K562 (cell line): ENCODE measurements around the gene ITGAV. TPM values are rescaled to one million over a fixed set of nuclear protein-coding genes. Genes with fewer than 3 reads are reported as not detected.

Experiments used
- ATF7 ChIP-seq: fragments of 450-650 bp; IDR thresholded peaks from 2 replicates; pipeline ENCODE4 v1.7.1; 2014; ENCODE audit warnings: mild to moderate bottlenecking, moderate library complexity
- BHLHE40 ChIP-seq: IDR thresholded peaks from 2 replicates; pipeline ENCODE4 v1.6.1; 2011; ENCODE audit warnings: low read length, improper control_type of control experiment
- HNRNPUL1 ChIP-seq: fragments of 200-400 bp; formaldehyde crosslinking; IDR thresholded peaks from 2 replicates; pipeline ENCODE4 v1.6.1; 2017; ENCODE audit warnings: low read length
- LCOR ChIP-seq: sonication (generic); formaldehyde crosslinking; IDR thresholded peaks from 2 replicates; pipeline ENCODE4 v1.8.0; 2022; ENCODE audit warnings: mild to moderate bottlenecking, missing genetic modification reagents
- MIER1 ChIP-seq: fragments of 450-650 bp; IDR thresholded peaks from 2 replicates; pipeline ENCODE4 v1.6.1; 2016; ENCODE audit warnings: antibody characterized with exemption, mild to moderate bottlenecking, low read depth
- NFIX ChIP-seq: fragments of 250-450 bp; sonication (Bioruptor Pico); IDR thresholded peaks from 2 replicates; pipeline ENCODE4 v1.4.0; 2020; ENCODE audit warnings: low read depth, mild to moderate bottlenecking, moderate library complexity
- PHB2 ChIP-seq: fragments of 450-650 bp; IDR thresholded peaks from 2 replicates; pipeline ENCODE4 v1.6.1; 2017; ENCODE audit warnings: low read depth
- RBM34 ChIP-seq: fragments of 200-400 bp; formaldehyde crosslinking; IDR thresholded peaks from 2 replicates; pipeline ENCODE4 v1.6.1; 2018; ENCODE audit warnings: low read length, borderline replicate concordance; ENCODE audit not compliant: insufficient read depth
- RFX7 ChIP-seq: fragments of 250-450 bp; sonication (Bioruptor Pico); IDR thresholded peaks from 2 replicates; pipeline ENCODE4 v1.5.1; 2021; ENCODE audit warnings: mild to moderate bottlenecking
- SUPT5H ChIP-seq: fragments of 450-650 bp; IDR thresholded peaks from 2 replicates; pipeline ENCODE4 v1.6.1; 2016
- YY1 ChIP-seq, 3 experiments: IDR thresholded peaks; 2 replicates each; pipeline ENCODE4 v1.6.1; 2011; ENCODE audit warnings: low read length in 2 of 3, mild to moderate bottlenecking in 2 of 3, moderate library complexity in 2 of 3, borderline replicate concordance in 1 of 3, control low read depth in 1 of 3, low read depth in 1 of 3; ENCODE audit not compliant: insufficient read depth in 3 of 3, insufficient replicate concordance in 2 of 3, control insufficient read depth in 1 of 3, insufficient read length in 1 of 3; ENCODE audit errors: extremely low read depth in 1 of 3
- ZBTB1 ChIP-seq: sonication (generic); formaldehyde crosslinking; IDR thresholded peaks from 2 replicates; pipeline ENCODE4 v1.8.1; 2023; ENCODE audit warnings: missing genetic modification reagents, low read depth, mild to moderate bottlenecking, borderline replicate concordance
- ZNF12 ChIP-seq: sonication (generic); formaldehyde crosslinking; IDR thresholded peaks from 2 replicates; pipeline ENCODE4 v1.4.0; 2020; ENCODE audit warnings: mild to moderate bottlenecking, missing genetic modification reagents
- ZNF316 ChIP-seq: fragments of 450-650 bp; IDR thresholded peaks from 2 replicates; pipeline ENCODE4 v1.6.1; 2016
- ZNF347 ChIP-seq: fragments of 450-650 bp; formaldehyde crosslinking; IDR thresholded peaks from 2 replicates; pipeline ENCODE4 v1.4.0; 2020; ENCODE audit warnings: low read depth, mild to moderate bottlenecking, moderate library complexity
- ZNF778 ChIP-seq: fragments of 450-650 bp; formaldehyde crosslinking; IDR thresholded peaks from 2 replicates; pipeline ENCODE4 v1.4.0; 2020; ENCODE audit warnings: mild to moderate bottlenecking, moderate library complexity
- polyA plus RNA-seq, 8 experiments: library from polyadenylated mRNA; depleted of rRNA in 4 of 8; stranded (reverse) in 5 of 8; unstranded in 3 of 8; fragments of >200 nt; fragmentation: Nextera tagmentation in 2 of 8; fragmentation: Illumina TruSeq in 1 of 8; extraction: Ambion mirVana in 2 of 8; extraction: Trizol in 1 of 8; gene quantifications; 2 replicates each; pipeline versions ENCODE4 v1.2.1 to v1.2.3, GENCODE V29; 2011 to 2014; ENCODE audit warnings: inconsistent platforms in 1 of 8, missing spikeins in 1 of 8
- total RNA-seq, 7 experiments: library from RNA; depleted of rRNA in 6 of 7; stranded (reverse); fragments of >200 nt in 6 of 7; fragmentation: Illumina TruSeq in 2 of 7; extraction: Trizol in 2 of 7; gene quantifications; 2 replicates each; pipeline versions ENCODE4 v1.2.1 to v1.2.3, GENCODE V29; 2011 to 2021; ENCODE audit warnings: low replicate concordance in 1 of 7
- TF ChIP-seq, protein P1 (sequence below): fragments of 450-650 bp; IDR thresholded peaks from 2 replicates; pipeline ENCODE4 v1.6.1; 2017; ENCODE audit warnings: antibody characterized with exemption
- TF ChIP-seq, protein P2 (sequence below): fragments of 450-650 bp; formaldehyde crosslinking; IDR thresholded peaks from 2 replicates; pipeline ENCODE4 v1.4.0; 2020; ENCODE audit warnings: mild to moderate bottlenecking
- TF ChIP-seq, protein P3 (sequence below): sonication (generic); formaldehyde crosslinking; IDR thresholded peaks from 2 replicates; pipeline ENCODE4 v1.8.1; 2023; ENCODE audit warnings: mild to moderate bottlenecking, missing genetic modification reagents
- TF ChIP-seq, protein P4 (sequence below): sonication (generic); formaldehyde crosslinking; IDR thresholded peaks from 2 replicates; pipeline ENCODE4 v1.9.0; 2022; ENCODE audit warnings: mild to moderate bottlenecking, missing genetic modification reagents
- TF ChIP-seq, protein P5 (sequence below): fragments of 250-450 bp; sonication (Bioruptor Pico); IDR thresholded peaks from 2 replicates; pipeline ENCODE4 v1.5.0; 2021; ENCODE audit warnings: mild to moderate bottlenecking, moderate library complexity

ITGAV gene
- total and polyA plus RNA-seq, 9 of the 15 experiments (the other 6 are each of a cell fraction or from before 2014, with no cell fraction given) = 3.7 to 17.7 (median 10.7) TPM

DNA sequence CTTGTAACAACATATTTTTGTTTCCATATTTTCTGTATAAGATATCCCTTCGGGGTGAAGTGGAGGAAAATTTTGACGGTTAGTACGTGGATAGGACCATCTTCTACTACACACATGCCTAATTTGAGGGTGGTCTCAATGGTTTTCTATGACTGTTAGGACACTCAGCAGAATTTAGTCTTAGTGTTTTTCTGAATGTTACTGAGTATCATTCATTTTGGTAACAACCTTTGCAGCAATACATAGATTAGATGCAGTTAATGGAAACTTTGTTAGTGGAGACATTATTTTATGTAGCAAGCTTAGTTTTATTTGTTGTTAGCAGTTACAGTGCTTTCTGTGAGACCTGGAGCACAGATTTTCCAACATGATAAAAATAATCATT lies 1.6 kb downstream of the ITGAV start (continued):
- TF ChIP-seq YY1 (IDR thresholded peaks at IDR 0.05; ENCODE audit: borderline replicate concordance in 1 of 3, control insufficient read depth in 1 of 3, extremely low read depth in 1 of 3, insufficient read depth in 3 of 3, insufficient read length in 1 of 3, insufficient replicate concordance in 2 of 3, low read depth in 1 of 3, low read length in 2 of 3) (no peak), SUPT5H (no peak), NFIX (CRISPR knock-in tag) (no peak), RBM34 (no peak), HNRNPUL1 (no peak), ZNF316 (0 out of 2 replicates have a peak, but pooled peaks have one; percentile 16), LCOR (CRISPR knock-in tag) (no peak), ZNF12 (no peak), ZNF347 (no peak), RFX7 (CRISPR knock-in tag) (no peak), ZNF778 (CRISPR knock-in tag) (no peak), BHLHE40 (no peak), ATF7 (0 out of 2 replicates have a peak, but pooled peaks have one; percentile 3), ZBTB1 (no peak), PHB2 (no peak), MIER1 (no peak)
- TF ChIP-seq, protein P1, sequence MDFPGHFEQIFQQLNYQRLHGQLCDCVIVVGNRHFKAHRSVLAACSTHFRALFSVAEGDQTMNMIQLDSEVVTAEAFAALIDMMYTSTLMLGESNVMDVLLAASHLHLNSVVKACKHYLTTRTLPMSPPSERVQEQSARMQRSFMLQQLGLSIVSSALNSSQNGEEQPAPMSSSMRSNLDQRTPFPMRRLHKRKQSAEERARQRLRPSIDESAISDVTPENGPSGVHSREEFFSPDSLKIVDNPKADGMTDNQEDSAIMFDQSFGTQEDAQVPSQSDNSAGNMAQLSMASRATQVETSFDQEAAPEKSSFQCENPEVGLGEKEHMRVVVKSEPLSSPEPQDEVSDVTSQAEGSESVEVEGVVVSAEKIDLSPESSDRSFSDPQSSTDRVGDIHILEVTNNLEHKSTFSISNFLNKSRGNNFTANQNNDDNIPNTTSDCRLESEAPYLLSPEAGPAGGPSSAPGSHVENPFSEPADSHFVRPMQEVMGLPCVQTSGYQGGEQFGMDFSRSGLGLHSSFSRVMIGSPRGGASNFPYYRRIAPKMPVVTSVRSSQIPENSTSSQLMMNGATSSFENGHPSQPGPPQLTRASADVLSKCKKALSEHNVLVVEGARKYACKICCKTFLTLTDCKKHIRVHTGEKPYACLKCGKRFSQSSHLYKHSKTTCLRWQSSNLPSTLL = no peak
- TF ChIP-seq, protein P2, sequence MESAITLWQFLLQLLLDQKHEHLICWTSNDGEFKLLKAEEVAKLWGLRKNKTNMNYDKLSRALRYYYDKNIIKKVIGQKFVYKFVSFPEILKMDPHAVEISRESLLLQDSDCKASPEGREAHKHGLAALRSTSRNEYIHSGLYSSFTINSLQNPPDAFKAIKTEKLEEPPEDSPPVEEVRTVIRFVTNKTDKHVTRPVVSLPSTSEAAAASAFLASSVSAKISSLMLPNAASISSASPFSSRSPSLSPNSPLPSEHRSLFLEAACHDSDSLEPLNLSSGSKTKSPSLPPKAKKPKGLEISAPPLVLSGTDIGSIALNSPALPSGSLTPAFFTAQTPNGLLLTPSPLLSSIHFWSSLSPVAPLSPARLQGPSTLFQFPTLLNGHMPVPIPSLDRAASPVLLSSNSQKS (CRISPR knock-in tag) = no peak
- TF ChIP-seq, protein P3, sequence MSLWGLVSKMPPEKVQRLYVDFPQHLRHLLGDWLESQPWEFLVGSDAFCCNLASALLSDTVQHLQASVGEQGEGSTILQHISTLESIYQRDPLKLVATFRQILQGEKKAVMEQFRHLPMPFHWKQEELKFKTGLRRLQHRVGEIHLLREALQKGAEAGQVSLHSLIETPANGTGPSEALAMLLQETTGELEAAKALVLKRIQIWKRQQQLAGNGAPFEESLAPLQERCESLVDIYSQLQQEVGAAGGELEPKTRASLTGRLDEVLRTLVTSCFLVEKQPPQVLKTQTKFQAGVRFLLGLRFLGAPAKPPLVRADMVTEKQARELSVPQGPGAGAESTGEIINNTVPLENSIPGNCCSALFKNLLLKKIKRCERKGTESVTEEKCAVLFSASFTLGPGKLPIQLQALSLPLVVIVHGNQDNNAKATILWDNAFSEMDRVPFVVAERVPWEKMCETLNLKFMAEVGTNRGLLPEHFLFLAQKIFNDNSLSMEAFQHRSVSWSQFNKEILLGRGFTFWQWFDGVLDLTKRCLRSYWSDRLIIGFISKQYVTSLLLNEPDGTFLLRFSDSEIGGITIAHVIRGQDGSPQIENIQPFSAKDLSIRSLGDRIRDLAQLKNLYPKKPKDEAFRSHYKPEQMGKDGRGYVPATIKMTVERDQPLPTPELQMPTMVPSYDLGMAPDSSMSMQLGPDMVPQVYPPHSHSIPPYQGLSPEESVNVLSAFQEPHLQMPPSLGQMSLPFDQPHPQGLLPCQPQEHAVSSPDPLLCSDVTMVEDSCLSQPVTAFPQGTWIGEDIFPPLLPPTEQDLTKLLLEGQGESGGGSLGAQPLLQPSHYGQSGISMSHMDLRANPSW (CRISPR knock-in tag) = no peak
- TF ChIP-seq, protein P4, sequence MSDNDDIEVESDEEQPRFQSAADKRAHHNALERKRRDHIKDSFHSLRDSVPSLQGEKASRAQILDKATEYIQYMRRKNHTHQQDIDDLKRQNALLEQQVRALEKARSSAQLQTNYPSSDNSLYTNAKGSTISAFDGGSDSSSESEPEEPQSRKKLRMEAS (CRISPR knock-in tag) = no peak
- TF ChIP-seq, protein P5, sequence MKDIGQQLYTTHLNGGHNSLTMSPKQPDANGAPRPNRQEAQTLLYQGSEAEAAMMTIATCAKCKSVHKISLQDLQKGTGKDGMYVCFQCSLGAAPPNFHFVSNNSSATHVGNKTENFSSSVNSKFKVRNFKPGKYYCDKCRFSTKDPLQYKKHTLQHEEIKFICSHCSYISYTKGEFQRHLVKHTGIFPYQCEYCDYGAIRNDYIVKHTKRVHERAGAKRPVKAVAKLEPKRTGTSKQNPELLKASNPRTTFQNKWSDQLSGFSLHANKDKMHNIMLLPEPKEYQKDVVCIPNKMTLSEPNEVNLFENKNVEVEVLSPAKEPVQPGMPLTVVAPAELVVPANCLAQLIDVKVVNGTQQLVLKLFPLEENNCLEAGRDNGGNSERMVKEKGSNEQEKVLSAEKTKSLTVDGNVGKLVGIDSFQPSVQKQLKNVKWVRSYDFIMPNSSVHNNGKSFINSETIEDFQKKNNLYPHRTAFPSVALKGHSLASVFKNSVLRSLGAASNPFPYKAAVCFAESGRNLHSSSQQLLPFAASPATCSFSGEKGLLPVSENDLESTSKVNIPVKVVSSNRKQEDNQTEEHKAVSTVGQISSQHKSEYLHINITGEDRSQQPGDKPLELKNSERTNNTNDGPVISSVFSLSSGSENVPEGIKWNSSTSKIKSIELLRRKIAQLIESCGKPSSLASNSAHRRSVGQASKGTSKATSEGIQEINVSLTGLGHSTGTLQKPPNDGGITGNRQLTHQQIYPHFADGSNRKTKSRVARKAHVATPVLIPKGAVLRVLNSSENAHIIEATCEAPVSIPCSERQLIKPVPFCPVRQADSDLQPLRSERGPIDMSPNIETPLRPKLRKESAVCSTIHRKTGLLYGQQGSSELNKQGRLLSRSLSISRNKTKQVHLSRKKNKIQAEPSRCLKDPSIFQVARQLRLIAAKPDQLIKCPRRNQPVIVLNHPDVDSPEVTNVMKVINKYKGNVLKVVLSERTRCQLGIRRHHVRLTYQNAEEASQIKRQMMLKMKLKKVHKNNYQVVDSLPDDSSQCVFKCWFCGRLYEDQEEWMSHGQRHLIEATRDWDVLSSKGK (CRISPR knock-in tag) = no peak
